Gastroesophageal sphincter (tissue), 3 donors: Measurements from ENCODE around the gene ITGBL1.

Source experiments
- CTCF ChIP-seq, 4 experiments: fragments of 200-600 bp in 2 of 4; fragments of 450-650 bp in 2 of 4; sonication (generic) in 1 of 4; IDR thresholded peaks; one replicate each; pipeline ENCODE4 v1.5.1; 2017 to 2019; ENCODE audit warnings: antibody characterized with exemption in 4 of 4, mild to moderate bottlenecking in 2 of 4, moderate library complexity in 2 of 4
- EP300 ChIP-seq: sonication (generic); formaldehyde crosslinking; IDR thresholded peaks from one replicate; pipeline ENCODE4 v1.6.1; 2017; ENCODE audit warnings: antibody characterized with exemption, mild to moderate bottlenecking
- POLR2A ChIP-seq, 2 donors: fragments of 450-650 bp; IDR thresholded peaks; one replicate each; pipeline ENCODE4 v1.6.1; 2017; ENCODE audit warnings: antibody characterized with exemption in 2 of 2, mild to moderate bottlenecking in 2 of 2, moderate library complexity in 1 of 2
- POLR2AphosphoS5 ChIP-seq: sonication (generic); formaldehyde crosslinking; IDR thresholded peaks from one replicate; pipeline ENCODE4 v1.6.1; 2017; ENCODE audit warnings: antibody characterized with exemption

DNA sequence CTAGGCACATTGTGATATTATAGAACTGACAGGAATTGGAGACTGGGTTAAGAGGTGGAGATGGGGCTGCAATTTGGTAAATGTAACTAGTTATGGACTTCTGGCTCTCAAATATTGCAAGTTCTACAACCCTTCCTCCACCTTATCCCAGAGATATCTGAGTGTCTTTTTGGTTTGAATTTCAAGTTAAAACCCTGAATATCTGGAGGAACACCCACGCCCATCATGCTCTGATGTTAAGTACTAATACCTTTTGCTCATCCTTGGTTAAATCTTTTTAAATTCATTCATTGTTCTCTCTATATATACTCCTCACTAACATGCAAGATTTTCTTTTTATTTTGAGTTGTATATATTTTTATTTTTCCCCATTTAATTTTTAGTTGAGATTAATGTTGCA lies 28.9 kb downstream of the ITGBL1 start:
- TF ChIP-seq POLR2AphosphoS5 (no peak), POLR2A (IDR thresholded peaks at IDR 0.05) (no peak), CTCF (IDR thresholded peaks at IDR 0.05) (no peak), EP300 (no peak)
